ENCODE results near the gene PAPPA2.
"Not testable (repeated sequence)": the region's sequence is repeated elsewhere in the genome, so short reads cannot be mapped to it uniquely, and the experiment has no call there.

Gene PAPPA2, protein sequence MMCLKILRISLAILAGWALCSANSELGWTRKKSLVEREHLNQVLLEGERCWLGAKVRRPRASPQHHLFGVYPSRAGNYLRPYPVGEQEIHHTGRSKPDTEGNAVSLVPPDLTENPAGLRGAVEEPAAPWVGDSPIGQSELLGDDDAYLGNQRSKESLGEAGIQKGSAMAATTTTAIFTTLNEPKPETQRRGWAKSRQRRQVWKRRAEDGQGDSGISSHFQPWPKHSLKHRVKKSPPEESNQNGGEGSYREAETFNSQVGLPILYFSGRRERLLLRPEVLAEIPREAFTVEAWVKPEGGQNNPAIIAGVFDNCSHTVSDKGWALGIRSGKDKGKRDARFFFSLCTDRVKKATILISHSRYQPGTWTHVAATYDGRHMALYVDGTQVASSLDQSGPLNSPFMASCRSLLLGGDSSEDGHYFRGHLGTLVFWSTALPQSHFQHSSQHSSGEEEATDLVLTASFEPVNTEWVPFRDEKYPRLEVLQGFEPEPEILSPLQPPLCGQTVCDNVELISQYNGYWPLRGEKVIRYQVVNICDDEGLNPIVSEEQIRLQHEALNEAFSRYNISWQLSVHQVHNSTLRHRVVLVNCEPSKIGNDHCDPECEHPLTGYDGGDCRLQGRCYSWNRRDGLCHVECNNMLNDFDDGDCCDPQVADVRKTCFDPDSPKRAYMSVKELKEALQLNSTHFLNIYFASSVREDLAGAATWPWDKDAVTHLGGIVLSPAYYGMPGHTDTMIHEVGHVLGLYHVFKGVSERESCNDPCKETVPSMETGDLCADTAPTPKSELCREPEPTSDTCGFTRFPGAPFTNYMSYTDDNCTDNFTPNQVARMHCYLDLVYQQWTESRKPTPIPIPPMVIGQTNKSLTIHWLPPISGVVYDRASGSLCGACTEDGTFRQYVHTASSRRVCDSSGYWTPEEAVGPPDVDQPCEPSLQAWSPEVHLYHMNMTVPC (N-terminal part only)

DNA sequence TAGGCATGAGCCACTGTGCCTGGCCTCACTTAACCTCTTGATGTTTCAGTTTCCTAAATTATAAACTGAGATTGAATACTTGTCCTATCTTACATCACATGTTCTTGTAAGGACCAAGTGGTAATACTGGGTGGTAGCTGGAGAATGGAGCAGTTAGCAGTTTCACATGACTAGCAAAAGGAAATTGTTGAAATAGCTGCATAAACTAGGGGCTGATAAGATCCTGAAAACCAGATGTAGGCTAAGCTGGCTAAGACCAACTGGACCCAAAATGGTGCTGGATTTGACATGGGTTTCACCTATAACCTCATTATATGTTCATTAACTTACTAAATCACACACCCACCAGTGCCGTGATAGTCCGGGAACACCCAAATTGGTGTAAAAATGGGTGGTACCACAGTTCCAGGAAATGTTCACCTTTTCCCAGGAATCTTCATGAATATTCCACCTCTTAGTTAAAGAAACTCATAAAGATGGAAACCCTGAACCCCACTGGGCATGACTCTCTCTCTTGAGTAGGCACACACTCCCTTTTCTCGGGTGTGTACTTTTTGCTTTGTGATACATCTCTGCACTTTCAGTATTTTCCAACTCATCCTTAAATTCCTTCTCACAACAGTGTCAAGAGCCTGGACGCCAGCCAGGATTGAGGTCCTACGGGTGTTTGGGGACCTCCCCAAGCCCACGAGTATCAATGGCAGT, at the start of gene PAPPA2:
PAPPA2 (plus strand) TSS at position 502 of the 705 bp plus-strand sequence. CDS start 93,148 bp downstream, outside the sequence.
- DNase-seq (ENCODE audit: extremely low read depth, insufficient read length), result no peak
- Histone ChIP-seq H3K36me3 (ENCODE audit: control insufficient read depth, insufficient read depth, low read length) (no peaks in the 10 kb centered on the region), H3K4me3 (replicated peaks; ENCODE audit: low read depth, low read length) (no peak within 1 kb of the TSS), H3K27me3 (replicated peaks; ENCODE audit: control insufficient read depth, insufficient read depth, low read length) (no peaks in the 10 kb centered on the region; the same call in 1 of the 2 replicates)
- TF ChIP-seq, protein P1, sequence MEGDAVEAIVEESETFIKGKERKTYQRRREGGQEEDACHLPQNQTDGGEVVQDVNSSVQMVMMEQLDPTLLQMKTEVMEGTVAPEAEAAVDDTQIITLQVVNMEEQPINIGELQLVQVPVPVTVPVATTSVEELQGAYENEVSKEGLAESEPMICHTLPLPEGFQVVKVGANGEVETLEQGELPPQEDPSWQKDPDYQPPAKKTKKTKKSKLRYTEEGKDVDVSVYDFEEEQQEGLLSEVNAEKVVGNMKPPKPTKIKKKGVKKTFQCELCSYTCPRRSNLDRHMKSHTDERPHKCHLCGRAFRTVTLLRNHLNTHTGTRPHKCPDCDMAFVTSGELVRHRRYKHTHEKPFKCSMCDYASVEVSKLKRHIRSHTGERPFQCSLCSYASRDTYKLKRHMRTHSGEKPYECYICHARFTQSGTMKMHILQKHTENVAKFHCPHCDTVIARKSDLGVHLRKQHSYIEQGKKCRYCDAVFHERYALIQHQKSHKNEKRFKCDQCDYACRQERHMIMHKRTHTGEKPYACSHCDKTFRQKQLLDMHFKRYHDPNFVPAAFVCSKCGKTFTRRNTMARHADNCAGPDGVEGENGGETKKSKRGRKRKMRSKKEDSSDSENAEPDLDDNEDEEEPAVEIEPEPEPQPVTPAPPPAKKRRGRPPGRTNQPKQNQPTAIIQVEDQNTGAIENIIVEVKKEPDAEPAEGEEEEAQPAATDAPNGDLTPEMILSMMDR (IDR thresholded peaks at IDR 0.05; ENCODE audit: insufficient read depth, low read length, poor library complexity, severe bottlenecking), result no peak

DNA sequence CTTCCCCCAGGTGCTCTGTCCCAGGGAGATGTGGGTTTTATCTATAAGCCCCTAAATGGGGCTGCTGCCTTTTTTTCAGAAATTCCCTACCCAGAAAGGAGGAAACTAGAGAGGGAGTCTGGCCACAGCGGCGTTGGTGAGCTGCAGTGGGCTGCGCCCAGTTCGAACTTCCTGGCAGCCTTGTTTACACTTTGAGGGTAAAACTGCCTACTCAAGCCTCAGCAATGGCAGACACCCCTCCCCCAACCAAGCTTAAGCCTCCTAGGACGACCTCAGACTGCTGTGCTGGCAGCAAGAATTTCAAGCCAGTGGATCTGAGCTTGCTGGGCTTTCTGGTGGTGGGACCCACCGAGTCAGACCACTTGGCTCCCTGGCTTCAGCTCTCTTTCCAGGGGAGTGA, 46.2 kb upstream of the PAPPA2 start:
- Histone ChIP-seq H3K4me3 (replicated peaks; ENCODE audit: low read depth, low read length) (no peak overlapping the region), H3K36me3 (ENCODE audit: control insufficient read depth, insufficient read depth, low read length) (no peaks in the 10 kb centered on the region), H3K27me3 (replicated peaks; ENCODE audit: control insufficient read depth, insufficient read depth, low read length) (no peaks in the 10 kb centered on the region)
- TF ChIP-seq, protein P1 (IDR thresholded peaks at IDR 0.05; ENCODE audit: insufficient read depth, low read length, poor library complexity, severe bottlenecking), result no peak
- no peak for DNase-seq (ENCODE audit: extremely low read depth, insufficient read length)

DNA sequence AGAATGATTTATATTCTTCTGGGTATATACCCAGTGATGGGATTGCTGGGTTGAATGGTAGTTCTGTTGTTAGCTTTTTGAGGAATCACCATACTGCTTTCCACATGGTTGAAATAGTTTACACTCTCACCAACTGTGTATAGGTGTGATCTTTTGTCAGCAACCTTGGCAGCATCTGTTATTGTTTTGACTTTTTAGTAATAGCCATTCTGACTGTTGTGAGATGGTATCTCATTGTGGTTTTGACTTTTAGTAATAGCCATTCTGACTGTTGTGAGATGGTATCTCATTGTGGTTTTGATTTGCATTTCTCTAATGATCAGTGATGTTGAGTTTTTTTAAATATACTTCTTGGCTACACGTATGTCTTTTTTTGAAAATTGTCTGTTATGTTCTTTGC, 43.4 kb upstream of the PAPPA2 start:
- not testable (repeated sequence) for DNase-seq (ENCODE audit: extremely low read depth, insufficient read length); H3K36me3 ChIP-seq (ENCODE audit: control insufficient read depth, insufficient read depth, low read length); H3K27me3 ChIP-seq (replicated peaks; ENCODE audit: control insufficient read depth, insufficient read depth, low read length); H3K4me3 ChIP-seq (replicated peaks; ENCODE audit: low read depth, low read length)

DNA sequence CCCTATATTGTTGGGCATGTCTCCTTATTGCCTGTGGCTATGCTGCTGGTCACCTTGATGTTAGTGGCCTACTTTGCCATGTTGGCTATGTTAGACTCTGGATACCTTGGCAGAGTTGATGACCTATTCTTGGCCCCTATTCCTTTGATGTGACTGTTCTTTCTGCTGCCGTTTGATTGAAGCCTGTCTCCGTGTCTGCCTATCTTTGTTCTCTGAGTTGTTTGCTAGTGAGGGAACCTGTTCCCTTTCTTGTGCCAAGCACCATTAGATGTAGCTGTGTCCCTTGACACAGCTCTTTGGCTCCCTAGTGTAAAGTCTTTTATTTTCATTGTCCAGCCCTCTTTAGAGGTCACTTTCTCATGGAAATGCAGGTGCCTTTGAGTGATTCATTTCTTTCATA, 28.7 kb upstream of the PAPPA2 start:
- H3K36me3 ChIP-seq (ENCODE audit: control insufficient read depth, insufficient read depth, low read length), result no peaks in the 10 kb centered on the region
- H3K27me3 ChIP-seq (replicated peaks; ENCODE audit: control insufficient read depth, insufficient read depth, low read length), result no peaks in the 10 kb centered on the region
- TF ChIP-seq, protein P1 (IDR thresholded peaks at IDR 0.05; ENCODE audit: insufficient read depth, low read length, poor library complexity, severe bottlenecking), result no peak
- H3K4me3 ChIP-seq (replicated peaks; ENCODE audit: low read depth, low read length), result no peak overlapping the region
- DNase-seq (ENCODE audit: extremely low read depth, insufficient read length), result no peak

DNA sequence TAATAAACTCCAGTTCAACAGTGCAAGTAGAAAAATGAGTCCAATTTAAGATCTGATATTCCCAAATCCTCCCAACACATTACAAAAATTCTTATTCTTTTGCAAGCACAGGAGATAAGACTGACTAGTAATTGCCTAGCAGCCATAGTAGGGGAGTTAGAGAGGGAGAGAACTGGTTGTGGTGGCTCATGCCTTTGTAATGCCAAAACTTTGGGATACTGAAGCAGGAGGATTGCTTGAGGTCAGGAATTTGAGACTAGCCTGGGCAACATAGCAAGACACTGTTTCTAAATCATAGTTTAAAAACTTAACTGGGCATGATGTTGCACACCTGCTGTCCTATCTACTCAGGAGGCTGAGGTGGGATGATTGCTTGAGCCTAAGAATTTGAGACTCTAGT, 26.7 kb upstream of the PAPPA2 start:
- TF ChIP-seq, protein P1 (IDR thresholded peaks at IDR 0.05; ENCODE audit: insufficient read depth, low read length, poor library complexity, severe bottlenecking), result no peak
- no peak for DNase-seq (ENCODE audit: extremely low read depth, insufficient read length)

More for the DNA sequence above, 26.7 kb upstream of the PAPPA2 start:
- H3K27me3 ChIP-seq (replicated peaks; ENCODE audit: control insufficient read depth, insufficient read depth, low read length), result no peaks in the 10 kb centered on the region
- H3K4me3 ChIP-seq (replicated peaks; ENCODE audit: low read depth, low read length), result no peak overlapping the region
- no peaks in the 10 kb centered on the region for H3K36me3 ChIP-seq (ENCODE audit: control insufficient read depth, insufficient read depth, low read length)

Data from GM06990 (cell line).